Adrenal gland (tissue), 5 donors: ENCODE results near the gene SPG11.

Source experiments
- CTCF ChIP-seq, 6 experiments: fragments of 450-650 bp in 4 of 6; fragments of 200-600 bp in 2 of 6; sonication (generic) in 1 of 6; IDR thresholded peaks; 1 replicate in 5 of 6; 2 replicates in 1 of 6; pipeline versions ENCODE4 v1.5.1 to v1.8.0; 2016 to 2021; ENCODE audit warnings: antibody characterized with exemption in 6 of 6, mild to moderate bottlenecking in 2 of 6, moderate library complexity in 1 of 6
- POLR2A ChIP-seq, 2 donors: fragments of 450-650 bp; IDR thresholded peaks; one replicate each; pipeline ENCODE4 v1.6.1; 2017; ENCODE audit warnings: antibody characterized with exemption in 2 of 2, mild to moderate bottlenecking in 2 of 2, moderate library complexity in 1 of 2
- donor health status: DM: no; HTN: no; CAD: no.

GRCh38 chr15:44569316-44569715, 94.1 kb downstream of the SPG11 start:
- TF ChIP-seq CTCF (IDR thresholded peaks at IDR 0.05) (no peak), POLR2A (IDR thresholded peaks at IDR 0.05) (no peak)
